ENCODE results near the gene NMUR2. TPM values are rescaled to one million over a fixed set of nuclear protein-coding genes. Genes with fewer than 3 reads are reported as not detected.

NMUR2 gene
- total RNA-seq, 1 experiment from 2014 or later = not detected

GRCh38 chr5:152349683-152350526 is 55.2 kb downstream of the NMUR2 start:
- no peak overlapping the region for H3K27ac Mint-ChIP-seq (ENCODE audit: low read depth, unreplicated experiment)
- CTCF ChIA-PET = interaction anchor here (0.5 to 7.1 kb wide), 95 partner anchors 8 to 1625 kb away, joined by 3 to 136 read pairs (median 4); partner anchors contain the start of gene G3BP1
- no peaks in the 10 kb centered on the region for H3K9me3 Mint-ChIP-seq (ENCODE audit: unreplicated experiment)
- no peaks in the 10 kb centered on the region for H3K36me3 Mint-ChIP-seq (ENCODE audit: insufficient read depth, unreplicated experiment)
- H3K4me3 Mint-ChIP-seq (ENCODE audit: unreplicated experiment) = no peak overlapping the region
- TF ChIP-seq, protein P1, sequence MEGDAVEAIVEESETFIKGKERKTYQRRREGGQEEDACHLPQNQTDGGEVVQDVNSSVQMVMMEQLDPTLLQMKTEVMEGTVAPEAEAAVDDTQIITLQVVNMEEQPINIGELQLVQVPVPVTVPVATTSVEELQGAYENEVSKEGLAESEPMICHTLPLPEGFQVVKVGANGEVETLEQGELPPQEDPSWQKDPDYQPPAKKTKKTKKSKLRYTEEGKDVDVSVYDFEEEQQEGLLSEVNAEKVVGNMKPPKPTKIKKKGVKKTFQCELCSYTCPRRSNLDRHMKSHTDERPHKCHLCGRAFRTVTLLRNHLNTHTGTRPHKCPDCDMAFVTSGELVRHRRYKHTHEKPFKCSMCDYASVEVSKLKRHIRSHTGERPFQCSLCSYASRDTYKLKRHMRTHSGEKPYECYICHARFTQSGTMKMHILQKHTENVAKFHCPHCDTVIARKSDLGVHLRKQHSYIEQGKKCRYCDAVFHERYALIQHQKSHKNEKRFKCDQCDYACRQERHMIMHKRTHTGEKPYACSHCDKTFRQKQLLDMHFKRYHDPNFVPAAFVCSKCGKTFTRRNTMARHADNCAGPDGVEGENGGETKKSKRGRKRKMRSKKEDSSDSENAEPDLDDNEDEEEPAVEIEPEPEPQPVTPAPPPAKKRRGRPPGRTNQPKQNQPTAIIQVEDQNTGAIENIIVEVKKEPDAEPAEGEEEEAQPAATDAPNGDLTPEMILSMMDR (IDR thresholded peaks at IDR 0.05; ENCODE audit: unreplicated experiment) = peak; percentile 97
- no TSS peak for BruUV-seq (replicated peaks)
- no peaks in the 10 kb centered on the region for H3K4me1 Mint-ChIP-seq (ENCODE audit: insufficient read depth, unreplicated experiment)
- intact Hi-C loops (cut with micrococcal nuclease) = loop anchor here (2.0 to 5.0 kb wide), 3 partner anchors 157 to 525 kb away; no protein-coding TSS in a partner anchor
- POLR2A ChIA-PET = interaction anchor here (0.6 to 1.4 kb wide), 3 partner anchors 372 to 735 kb away, joined by 3 to 5 read pairs (median 3); no protein-coding TSS in a partner anchor
- peak; percentile 70 for DNase-seq (ENCODE audit: unreplicated experiment)
- H3K27me3 Mint-ChIP-seq (ENCODE audit: insufficient read depth, unreplicated experiment) = no peaks in the 10 kb centered on the region
